A549 (cell line): ENCODE results near the gene EEF1A1. TPM values are rescaled to one million over a fixed set of nuclear protein-coding genes. Genes with fewer than 3 reads are reported as not detected.
A peak's percentile ranks its signal among the peaks of the same experiment; 100 is the strongest.
"Not testable (repeated sequence)": the region's sequence is repeated elsewhere in the genome, so short reads cannot be mapped to it uniquely, and the experiment has no call there.

Source experiments
- ATAC-seq, 2 experiments: fragments of 200-7000 bp in 1 of 2; fragments of >200 bp in 1 of 2; cut with Nextera tagmentation in 1 of 2; cut with Tn5 transposase in 1 of 2; 3 replicates each; pipeline versions ENCODE4 v1.8.0 to v1.9.1; 2018 to 2020; ENCODE audit warnings: mild to moderate bottlenecking in 1 of 2, moderate library complexity in 1 of 2
- CTCF ChIA-PET: fragments of 300-600 bp; sonication (Branson Sonifier 250); formaldehyde crosslinking; extraction: SDS; loops from one replicate; lab custom pipeline; 2021; ENCODE audit warnings: antibody characterized with exemption, inconsistent platforms; lab: Yijun Ruan, JAX
- POLR2A ChIA-PET: fragments of 350-600 bp; formaldehyde crosslinking; extraction: SDS; loops from one replicate; lab custom pipeline; 2021; ENCODE audit warnings: antibody characterized with exemption, inconsistent platforms; lab: Yijun Ruan, JAX
- DNase-seq, 2 experiments: peaks; one replicate each; pipeline versions ENCODE4 v3.0.0 to v3.0.0-alpha.2; 2011 to 2016; ENCODE audit warnings: low read depth in 1 of 2, low spot score in 1 of 2
- FAIRE-seq: peaks from 2 replicates; lab custom pipeline; 2011; peaks lifted over from hg19 to GRCh38; lab: Jason Lieb, UNC
- H3K27ac ChIP-seq, 2 experiments: fragments of >200 bp; sonication (Bioruptor Twin); formaldehyde crosslinking; 3 replicates each; pipeline ENCODE4 v1.5.1; 2016 to 2017
- H3K4me1 ChIP-seq: fragments of >200 bp; sonication (Bioruptor Twin); formaldehyde crosslinking; 3 replicates; pipeline ENCODE4 v1.6.1; 2016
- H3K4me2 ChIP-seq: fragments of >200 bp; sonication (Bioruptor Twin); formaldehyde crosslinking; 3 replicates; pipeline ENCODE4 v1.6.1; 2016
- H3K4me3 ChIP-seq: fragments of >200 bp; sonication (Bioruptor Twin); formaldehyde crosslinking; 3 replicates; pipeline ENCODE4 v1.5.1; 2016
- H3K9me3 ChIP-seq: fragments of >200 bp; sonication (Bioruptor Twin); formaldehyde crosslinking; 3 replicates; pipeline ENCODE4 v1.6.1; 2016
- CBX2 ChIP-seq: fragments of 200-600 bp; sonication (generic); IDR thresholded peaks from 2 replicates; pipeline ENCODE4 v1.6.1; 2016; ENCODE audit warnings: low read depth, mild to moderate bottlenecking, borderline replicate concordance
- CEBPB ChIP-seq, 2 experiments: fragments of >200 bp in 1 of 2; sonication (Bioruptor Twin) in 1 of 2; formaldehyde crosslinking in 1 of 2; IDR thresholded peaks; 2 replicates each; pipeline ENCODE4 v1.6.1; 2012 to 2016
- EP300 ChIP-seq, 2 experiments: fragments of >200 bp; sonication (Bioruptor Twin); formaldehyde crosslinking; IDR thresholded peaks; 2 replicates in 1 of 2; 3 replicates in 1 of 2; pipeline ENCODE4 v1.6.1; 2016 to 2017
- ESRRA ChIP-seq: fragments of 150-350 bp; IDR thresholded peaks from 2 replicates; pipeline ENCODE4 v1.6.1; 2014; ENCODE audit warnings: mild to moderate bottlenecking, low read length, borderline replicate concordance
- FOSB ChIP-seq: fragments of 250-450 bp; sonication (Bioruptor Pico); IDR thresholded peaks from 2 replicates; pipeline ENCODE4 v1.5.0; 2020; ENCODE audit warnings: mild to moderate bottlenecking, moderate library complexity
- FOSL2 ChIP-seq, 2 experiments: fragments of 450-650 bp in 1 of 2; fragments of >200 bp in 1 of 2; sonication (Bioruptor Twin) in 1 of 2; formaldehyde crosslinking; IDR thresholded peaks; 2 replicates each; pipeline versions ENCODE4 v1.5.0 to v1.6.1; 2016 to 2020; ENCODE audit warnings: mild to moderate bottlenecking in 1 of 2, moderate library complexity in 1 of 2
- FOXS1 ChIP-seq: fragments of 250-450 bp; sonication (Bioruptor Pico); IDR thresholded peaks from 2 replicates; pipeline ENCODE4 v1.5.0; 2020; ENCODE audit warnings: mild to moderate bottlenecking, moderate library complexity
- GATA3 ChIP-seq: IDR thresholded peaks from 2 replicates; pipeline ENCODE4 v1.6.1; 2012; ENCODE audit warnings: borderline replicate concordance
- HOXB13 ChIP-seq: fragments of 250-450 bp; sonication (Bioruptor Pico); IDR thresholded peaks from 2 replicates; pipeline ENCODE4 v1.5.0; 2020; ENCODE audit warnings: low read depth, mild to moderate bottlenecking, moderate library complexity
- JUNB ChIP-seq: fragments of >200 bp; sonication (Bioruptor Twin); formaldehyde crosslinking; IDR thresholded peaks from 2 replicates; pipeline ENCODE4 v1.6.1; 2016
- KDM1A ChIP-seq: fragments of 200-600 bp; sonication (generic); IDR thresholded peaks from 2 replicates; pipeline ENCODE4 v1.6.1; 2016; ENCODE audit warnings: low read depth, mild to moderate bottlenecking
- MAX ChIP-seq: IDR thresholded peaks from 2 replicates; pipeline ENCODE4 v1.6.1; 2012
- MAZ ChIP-seq: fragments of 150-350 bp; IDR thresholded peaks from 2 replicates; pipeline ENCODE4 v1.6.1; 2014; ENCODE audit warnings: antibody characterized with exemption, low read depth, low read length, borderline replicate concordance
- NFE2L2 ChIP-seq: fragments of 150-350 bp; conservative IDR thresholded peaks from 2 replicates; pipeline ENCODE4 v1.6.1; 2014; ENCODE audit warnings: low read length
- NPAS2 ChIP-seq: fragments of 250-450 bp; sonication (Bioruptor Pico); IDR thresholded peaks from 2 replicates; pipeline ENCODE4 v1.8.0; 2022; ENCODE audit warnings: mild to moderate bottlenecking, moderate library complexity, borderline replicate concordance
- POLR2A ChIP-seq: IDR thresholded peaks from 2 replicates; pipeline ENCODE4 v1.6.1; 2012; ENCODE audit warnings: mild to moderate bottlenecking, low read length
- RAD21 ChIP-seq, 2 experiments: fragments of >200 bp in 1 of 2; sonication (Bioruptor Twin) in 1 of 2; formaldehyde crosslinking in 1 of 2; IDR thresholded peaks in 1 of 2; conservative IDR thresholded peaks in 1 of 2; 2 replicates in 1 of 2; 3 replicates in 1 of 2; pipeline ENCODE4 v1.6.1; 2012 to 2018; ENCODE audit warnings: inconsistent platforms in 1 of 2
- RARB ChIP-seq: fragments of 250-450 bp; sonication (Bioruptor Pico); IDR thresholded peaks from 2 replicates; pipeline ENCODE4 v1.8.0; 2021; ENCODE audit warnings: mild to moderate bottlenecking, moderate library complexity
- RFX5 ChIP-seq: fragments of 450-650 bp; IDR thresholded peaks from 2 replicates; pipeline ENCODE4 v1.7.1; 2014; ENCODE audit warnings: antibody characterized with exemption, mild to moderate bottlenecking, moderate library complexity
- RNF2 ChIP-seq: fragments of 200-600 bp; sonication (generic); IDR thresholded peaks from 2 replicates; pipeline ENCODE4 v1.6.1; 2016; ENCODE audit warnings: low read depth, mild to moderate bottlenecking, antibody characterized with exemption, moderate library complexity, borderline replicate concordance
- SMC3 ChIP-seq: fragments of >200 bp; sonication (Bioruptor Twin); formaldehyde crosslinking; IDR thresholded peaks from 3 replicates; pipeline ENCODE4 v1.6.1; 2018; ENCODE audit warnings: inconsistent platforms
- SREBF2 ChIP-seq: fragments of 450-650 bp; IDR thresholded peaks from 2 replicates; pipeline ENCODE4 v1.6.1; 2014; ENCODE audit warnings: mild to moderate bottlenecking, moderate library complexity
- TFCP2L1 ChIP-seq: fragments of 250-450 bp; sonication (Bioruptor Pico); IDR thresholded peaks from 2 replicates; pipeline ENCODE4 v1.5.0; 2021; ENCODE audit warnings: mild to moderate bottlenecking
- USF2 ChIP-seq: fragments of 450-650 bp; IDR thresholded peaks from 2 replicates; pipeline ENCODE4 v1.6.1; 2014; ENCODE audit warnings: antibody characterized with exemption
- ZFP36 ChIP-seq: fragments of 450-650 bp; IDR thresholded peaks from 2 replicates; pipeline ENCODE4 v1.6.1; 2014; ENCODE audit warnings: borderline replicate concordance; ENCODE audit not compliant: partially characterized antibody
- WGBS: methylation state at CpG from one replicate; pipeline ENCODE4 v1.1.6; 2017; ENCODE audit errors: missing lambda C conversion rate; 5-methylcytosine and 5-hydroxymethylcytosine counted together
- polyA plus RNA-seq, 4 experiments: library from polyadenylated mRNA; depleted of rRNA in 3 of 4; stranded (reverse); fragments of >200 nt; fragmentation: RNase III in 1 of 4; extraction: RNeasy Plus Mini Kit Qiagen cat#74134 plus additional on column Dnase treatment in 1 of 4; gene quantifications; 2 replicates in 3 of 4; 3 replicates in 1 of 4; pipeline ENCODE4 v1.2.3, GENCODE V29; 2011 to 2017
- TF ChIP-seq, protein P1 (sequence below): fragments of 150-350 bp; IDR thresholded peaks from 2 replicates; pipeline ENCODE4 v1.6.1; 2014; ENCODE audit warnings: low read depth, mild to moderate bottlenecking, low read length
- TF ChIP-seq, protein P2 (sequence below): IDR thresholded peaks from 2 replicates; pipeline ENCODE4 v1.6.1; 2012
- TF ChIP-seq, protein P3 (sequence below): fragments of 250-450 bp; sonication (Bioruptor Pico); IDR thresholded peaks from 2 replicates; pipeline ENCODE4 v1.5.0; 2020; ENCODE audit warnings: low read depth, mild to moderate bottlenecking, moderate library complexity

The EEF1A1 gene
- polyA plus RNA-seq, 2 of the 4 experiments (the other 2 are of a cell fraction), result 5,660 to 9,755 TPM

DNA sequence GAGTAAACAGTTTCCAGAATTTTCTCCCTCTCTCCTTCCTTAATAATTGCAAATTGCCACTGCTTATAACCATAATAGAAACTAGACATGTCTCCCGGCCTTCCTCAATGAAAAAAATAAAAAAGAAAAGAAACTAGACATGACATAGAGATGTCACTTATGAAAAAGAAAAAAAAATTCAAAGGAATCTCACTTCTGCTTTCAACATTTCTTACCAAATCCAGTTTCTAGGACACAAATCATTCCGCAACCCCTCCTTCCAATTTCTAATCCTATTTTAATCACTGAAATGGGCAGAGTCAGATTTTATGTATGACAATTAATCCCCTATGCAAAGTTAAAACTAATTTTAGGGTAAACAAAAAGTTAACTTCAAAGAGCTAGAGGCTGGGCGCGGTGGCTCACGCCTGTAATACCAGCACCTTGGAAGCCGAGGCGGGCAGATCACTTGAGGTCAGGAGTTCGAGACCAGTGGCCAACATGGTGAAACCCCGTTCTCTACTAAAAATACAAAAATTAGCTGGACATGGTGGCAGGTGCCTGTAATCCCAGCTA is 40.1 kb upstream of the EEF1A1 start:
- peak overlapping the region; percentile 47 for H3K4me2 ChIP-seq
- 91% methylated on average over 9 of the region's 9 CpGs for WGBS
- ChIA-PET POLR2A (interaction anchor here (0.9 kb wide), 1 partner anchor 25 kb away, joined by 3 read pairs; no protein-coding TSS in a partner anchor), CTCF (interaction anchor here (0.8 kb wide), 1 partner anchor 25 kb away, joined by 3 read pairs; no protein-coding TSS in a partner anchor)
- H3K9me3 ChIP-seq, result no peaks in the 10 kb centered on the region
- TF ChIP-seq NFE2L2 (no peak), FOSB (CRISPR knock-in tag) (no peak), MAZ (no peak), JUNB (no peak), USF2 (no peak), RFX5 (no peak), TFCP2L1 (CRISPR knock-in tag) (no peak), MAX (no peak), POLR2A (no peak), ESRRA (no peak), GATA3 (no peak), RNF2 (no peak)
- TF ChIP-seq, protein P1, sequence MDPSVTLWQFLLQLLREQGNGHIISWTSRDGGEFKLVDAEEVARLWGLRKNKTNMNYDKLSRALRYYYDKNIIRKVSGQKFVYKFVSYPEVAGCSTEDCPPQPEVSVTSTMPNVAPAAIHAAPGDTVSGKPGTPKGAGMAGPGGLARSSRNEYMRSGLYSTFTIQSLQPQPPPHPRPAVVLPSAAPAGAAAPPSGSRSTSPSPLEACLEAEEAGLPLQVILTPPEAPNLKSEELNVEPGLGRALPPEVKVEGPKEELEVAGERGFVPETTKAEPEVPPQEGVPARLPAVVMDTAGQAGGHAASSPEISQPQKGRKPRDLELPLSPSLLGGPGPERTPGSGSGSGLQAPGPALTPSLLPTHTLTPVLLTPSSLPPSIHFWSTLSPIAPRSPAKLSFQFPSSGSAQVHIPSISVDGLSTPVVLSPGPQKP, result no peak
- TF ChIP-seq, protein P2, sequence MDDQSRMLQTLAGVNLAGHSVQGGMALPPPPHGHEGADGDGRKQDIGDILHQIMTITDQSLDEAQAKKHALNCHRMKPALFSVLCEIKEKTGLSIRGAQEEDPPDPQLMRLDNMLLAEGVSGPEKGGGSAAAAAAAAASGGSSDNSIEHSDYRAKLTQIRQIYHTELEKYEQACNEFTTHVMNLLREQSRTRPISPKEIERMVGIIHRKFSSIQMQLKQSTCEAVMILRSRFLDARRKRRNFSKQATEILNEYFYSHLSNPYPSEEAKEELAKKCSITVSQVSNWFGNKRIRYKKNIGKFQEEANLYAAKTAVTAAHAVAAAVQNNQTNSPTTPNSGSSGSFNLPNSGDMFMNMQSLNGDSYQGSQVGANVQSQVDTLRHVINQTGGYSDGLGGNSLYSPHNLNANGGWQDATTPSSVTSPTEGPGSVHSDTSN, result no peak
- DNase-seq, result no peak
- peaks cover 17% of the 10 kb centered on the region for H3K4me1 ChIP-seq
- H3K4me3 ChIP-seq, result no peak overlapping the region
- ATAC-seq, result no peak
- no peak for FAIRE-seq
- H3K27ac ChIP-seq, result peak overlapping the region; percentile 2 to 73; a peak in 2 of 6 replicates

- Histone ChIP-seq H3K4me2 (peak overlapping the region; percentile 47), H3K4me3 (no peak overlapping the region), H3K4me1 (peaks cover 12% of the 10 kb centered on the region; the same call in 2 of the 3 replicates), H3K9me3 (no peaks in the 10 kb centered on the region), H3K27ac (peak overlapping the region; percentile 2 to 73; a peak in 4 of 6 replicates)
- no peak for TF ChIP-seq MAX
- TF ChIP-seq SREBF2, result no peak
- TF ChIP-seq ZFP36, result no peak
- TF ChIP-seq CBX2, result no peak
- TF ChIP-seq KDM1A, result no peak
- no peak for TF ChIP-seq NPAS2 (CRISPR knock-in tag)
- TF ChIP-seq RARB (CRISPR knock-in tag), result no peak
- TF ChIP-seq FOSL2 (IDR thresholded peaks at IDR 0.05), result no peak
- no peak for TF ChIP-seq FOSL2 (CRISPR knock-in tag; IDR thresholded peaks at IDR 0.05)
- TF ChIP-seq, protein P3, sequence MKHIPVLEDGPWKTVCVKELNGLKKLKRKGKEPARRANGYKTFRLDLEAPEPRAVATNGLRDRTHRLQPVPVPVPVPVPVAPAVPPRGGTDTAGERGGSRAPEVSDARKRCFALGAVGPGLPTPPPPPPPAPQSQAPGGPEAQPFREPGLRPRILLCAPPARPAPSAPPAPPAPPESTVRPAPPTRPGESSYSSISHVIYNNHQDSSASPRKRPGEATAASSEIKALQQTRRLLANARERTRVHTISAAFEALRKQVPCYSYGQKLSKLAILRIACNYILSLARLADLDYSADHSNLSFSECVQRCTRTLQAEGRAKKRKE, result no peak
- no peak for TF ChIP-seq EP300 (IDR thresholded peaks at IDR 0.05)
- no peak for TF ChIP-seq CEBPB (IDR thresholded peaks at IDR 0.05)
- no peak for TF ChIP-seq POLR2A
- no peak for TF ChIP-seq RNF2
- TF ChIP-seq FOXS1, result no peak
- no peak for TF ChIP-seq NFE2L2
- TF ChIP-seq RAD21 (conservative IDR thresholded peaks at IDR 0.05 in 1 of 2, IDR thresholded peaks at IDR 0.05 in 1 of 2), result no peak
- no peak for TF ChIP-seq HOXB13
- TF ChIP-seq MAZ, result no peak
- no peak for TF ChIP-seq SMC3
- TF ChIP-seq FOSB (CRISPR knock-in tag), result no peak
- no peak for FAIRE-seq
- no peak for DNase-seq
- no peak for ATAC-seq
- ChIA-PET CTCF (interaction anchor here (0.8 kb wide), 1 partner anchor 24 kb away, joined by 3 read pairs; no protein-coding TSS in a partner anchor), POLR2A (interaction anchor here (0.9 kb wide), 1 partner anchor 26 kb away, joined by 3 read pairs; no protein-coding TSS in a partner anchor)
- WGBS, result 43% methylated on average over 8 of the region's 8 CpGs
Measured at GRCh38 chr6:73560182-73560732, 39.4 kb upstream of the EEF1A1 start.

DNA sequence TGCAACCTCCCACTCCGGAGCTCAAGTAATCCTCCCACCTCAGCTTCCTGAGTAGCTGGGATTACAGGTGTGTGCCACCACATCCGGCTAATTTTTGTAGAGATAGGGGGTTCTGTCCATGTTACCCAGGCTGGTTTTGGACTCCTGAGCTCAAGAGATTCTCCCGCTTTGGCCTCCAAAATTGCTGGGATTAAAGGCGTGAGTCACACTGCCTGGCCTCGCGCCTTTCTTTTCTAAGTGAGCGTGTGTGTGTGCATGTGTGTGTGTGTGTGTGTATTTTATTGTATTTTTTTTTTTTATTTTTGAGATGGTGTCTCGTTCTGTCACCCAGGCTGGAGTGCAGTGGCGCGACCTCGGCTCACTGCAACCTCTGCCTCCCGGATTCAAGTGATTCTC is 38.6 kb upstream of the EEF1A1 start:
- H3K4me1 ChIP-seq, result peaks cover 12% of the 10 kb centered on the region; the same call in 2 of the 3 replicates
- H3K27ac ChIP-seq, result peak overlapping the region in 1 of 2 experiments; percentile 27; a peak in 3 of 6 replicates
- POLR2A ChIA-PET, result interaction anchor here (1.6 kb wide), 1 partner anchor 38 kb away, joined by 3 read pairs; no protein-coding TSS in a partner anchor
- not testable (repeated sequence) for DNase-seq, ATAC-seq, H3K4me3 ChIP-seq, H3K9me3 ChIP-seq, FAIRE-seq, H3K4me2 ChIP-seq
- 94% methylated on average over 12 of the region's 12 CpGs for WGBS
- CTCF ChIA-PET, result interaction anchor here (2.3 to 3.0 kb wide), 2 partner anchors 11 to 21 kb away, joined by 9 read pairs; no protein-coding TSS in a partner anchor
